Neural cell (in vitro differentiated cells): Measurements from ENCODE around the gene PBX4. TPM values are rescaled to one million over a fixed set of nuclear protein-coding genes. Genes with fewer than 3 reads are reported as not detected.

Experiments
- H2AFZ ChIP-seq: fragments of 200-600, 300-800 bp; sonication (generic), shearing (Covaris generic); 2 replicates; pipeline ENCODE4 v1.6.0; 2014; ENCODE audit warnings: low read depth, mild to moderate bottlenecking, antibody characterized with exemption, low read length, moderate library complexity
- H3F3A ChIP-seq: fragments of 200-600 bp; shearing (Covaris generic); 2 replicates; pipeline ENCODE4 v1.6.1; 2016; ENCODE audit warnings: mild to moderate bottlenecking, moderate library complexity, mixed read lengths, antibody characterized with exemption, low read length; ENCODE audit not compliant: insufficient read depth, poor library complexity, severe bottlenecking
- H3K27ac ChIP-seq: fragments of 200-600, 300-800 bp; sonication (generic), shearing (Covaris generic); 2 replicates; pipeline ENCODE4 v1.5.1; 2014; ENCODE audit warnings: mild to moderate bottlenecking, low read length, moderate library complexity
- H3K27me3 ChIP-seq: fragments of 300-800, 200-600 bp; sonication (generic), shearing (Covaris generic); 2 replicates; pipeline ENCODE4 v1.6.0; 2014; ENCODE audit warnings: mild to moderate bottlenecking, low read depth, low read length, moderate library complexity; ENCODE audit not compliant: insufficient read depth
- H3K36me3 ChIP-seq: fragments of 300-800, 200-600 bp; sonication (generic), shearing (Covaris generic); 2 replicates; pipeline ENCODE4 v1.5.1; 2014; ENCODE audit warnings: mild to moderate bottlenecking, antibody characterized with exemption, low read length, moderate library complexity; ENCODE audit not compliant: insufficient read depth
- H3K4me2 ChIP-seq: fragments of 300-800, 200-600 bp; sonication (generic), shearing (Covaris generic); 2 replicates; pipeline ENCODE4 v1.6.0; 2014; ENCODE audit warnings: mild to moderate bottlenecking, low read length
- H3K4me3 ChIP-seq: fragments of 300-800, 200-600 bp; sonication (generic), shearing (Covaris generic); 2 replicates; pipeline ENCODE4 v1.5.1; 2014; ENCODE audit warnings: mild to moderate bottlenecking, low read length, moderate library complexity
- H3K79me2 ChIP-seq: fragments of 200-600 bp; shearing (Covaris generic); replicated peaks from 2 replicates; pipeline ENCODE4 v1.6.0; 2014; ENCODE audit warnings: mild to moderate bottlenecking, low read length, moderate library complexity; ENCODE audit not compliant: insufficient read depth
- H3K9ac ChIP-seq: fragments of 300-800, 200-600 bp; sonication (generic), shearing (Covaris generic); 2 replicates; pipeline ENCODE4 v1.6.1; 2016; ENCODE audit warnings: mild to moderate bottlenecking, low read length, mixed read lengths
- H3K9me2 ChIP-seq: fragments of 200-600 bp; shearing (Covaris generic); 2 replicates; pipeline ENCODE4 v1.6.1; 2016; ENCODE audit warnings: mild to moderate bottlenecking, low read length, mixed read lengths; ENCODE audit not compliant: insufficient read depth
- H3K9me3 ChIP-seq: fragments of 200-600, 300-800 bp; sonication (generic), shearing (Covaris generic); 2 replicates; pipeline ENCODE4 v1.6.1; 2016; ENCODE audit warnings: mild to moderate bottlenecking, mixed run types, low read length, moderate library complexity, mixed read lengths
- H4K20me1 ChIP-seq: fragments of 200-600 bp; shearing (Covaris generic); 2 replicates; pipeline ENCODE4 v1.6.1; 2016; ENCODE audit warnings: mild to moderate bottlenecking, mixed run types; ENCODE audit not compliant: insufficient read depth
- CTCF ChIP-seq: fragments of 450-650 bp; IDR thresholded peaks from 2 replicates; pipeline ENCODE4 v1.5.1; 2014; ENCODE audit warnings: antibody characterized with exemption, mild to moderate bottlenecking, moderate library complexity; ENCODE audit not compliant: poor library complexity, severe bottlenecking
- EP300 ChIP-seq: fragments of 450-650 bp; conservative IDR thresholded peaks from 2 replicates; pipeline ENCODE4 v1.6.1; 2014; ENCODE audit warnings: antibody characterized with exemption, mild to moderate bottlenecking, moderate library complexity; ENCODE audit not compliant: poor library complexity, severe bottlenecking
- EZH2 ChIP-seq: fragments of 200-600, 300-800 bp; shearing (Covaris generic), sonication (generic); IDR thresholded peaks from 2 replicates; pipeline ENCODE4 v1.6.1; 2014; ENCODE audit warnings: antibody characterized with exemption, low read length, borderline replicate concordance, mild to moderate bottlenecking; ENCODE audit not compliant: insufficient read depth, poor library complexity, severe bottlenecking
- MXI1 ChIP-seq: fragments of 450-650 bp; conservative IDR thresholded peaks from 2 replicates; pipeline ENCODE4 v1.6.1; 2014; ENCODE audit warnings: antibody characterized with exemption, mild to moderate bottlenecking; ENCODE audit not compliant: poor library complexity, severe bottlenecking
- POLR2AphosphoS5 ChIP-seq: IDR thresholded peaks from 2 replicates; pipeline ENCODE4 v1.6.1; 2012
- RAD21 ChIP-seq: fragments of 450-650 bp; conservative IDR thresholded peaks from 2 replicates; pipeline ENCODE4 v1.6.1; 2014; ENCODE audit warnings: antibody characterized with exemption, mild to moderate bottlenecking, moderate library complexity
- REST ChIP-seq: IDR thresholded peaks from 2 replicates; pipeline ENCODE4 v1.6.1; 2012; ENCODE audit warnings: borderline replicate concordance
- SMC3 ChIP-seq: fragments of 450-650 bp; conservative IDR thresholded peaks from 2 replicates; pipeline ENCODE4 v1.6.1; 2014; ENCODE audit warnings: antibody characterized with exemption, mild to moderate bottlenecking, moderate library complexity; ENCODE audit not compliant: poor library complexity
- TAF1 ChIP-seq: IDR thresholded peaks from 2 replicates; pipeline ENCODE4 v1.6.1; 2012; ENCODE audit warnings: low read depth
- polyA plus RNA-seq: library from polyadenylated mRNA; depleted of rRNA; stranded (reverse); fragments of >200 nt; gene quantifications from 2 replicates; pipeline ENCODE4 v1.2.3, GENCODE V29; 2014

PBX4 gene
- polyA plus RNA-seq, 1 donor from 2014 or later, result 7.5 TPM

GRCh38 chr19:19523177-19523576 lies 95.3 kb downstream of the PBX4 start:
- H3K9me2 ChIP-seq, result no peaks in the 10 kb centered on the region
- H4K20me1 ChIP-seq, result no peaks in the 10 kb centered on the region
- no peak overlapping the region for H3K4me2 ChIP-seq
- H3K79me2 ChIP-seq, result peaks cover 13% of the 10 kb centered on the region
- no peak overlapping the region for H3K9ac ChIP-seq
- no peaks in the 10 kb centered on the region for H3K27me3 ChIP-seq
- H3K4me3 ChIP-seq, result no peak overlapping the region
- TF ChIP-seq MXI1 (no peak), CTCF (no peak), EP300 (no peak), EZH2 (no peak), SMC3 (no peak), POLR2AphosphoS5 (no peak), TAF1 (no peak), RAD21 (no peak), REST (no peak)
- H3K9me3 ChIP-seq, result no peaks in the 10 kb centered on the region
- no peak overlapping the region for H3K27ac ChIP-seq
- H2AFZ ChIP-seq, result no peak overlapping the region
- no peaks in the 10 kb centered on the region for H3F3A ChIP-seq
- no peaks in the 10 kb centered on the region for H3K36me3 ChIP-seq

GRCh38 chr19:19520989-19521388 lies 97.5 kb downstream of the PBX4 start:
- peaks cover 34% of the 10 kb centered on the region for H3K79me2 ChIP-seq
- H3K27me3 ChIP-seq, result no peaks in the 10 kb centered on the region
- no peaks in the 10 kb centered on the region for H3K36me3 ChIP-seq
- no peaks in the 10 kb centered on the region for H4K20me1 ChIP-seq
- H3K9me3 ChIP-seq, result no peaks in the 10 kb centered on the region
- H3K4me3 ChIP-seq, result no peak overlapping the region
- no peak overlapping the region for H2AFZ ChIP-seq
- H3F3A ChIP-seq, result no peaks in the 10 kb centered on the region
- H3K27ac ChIP-seq, result no peak overlapping the region
- no peaks in the 10 kb centered on the region for H3K9me2 ChIP-seq
- no peak overlapping the region for H3K4me2 ChIP-seq
- TF ChIP-seq EP300 (no peak), REST (no peak), RAD21 (no peak), TAF1 (no peak), POLR2AphosphoS5 (no peak), SMC3 (no peak), MXI1 (no peak), CTCF (no peak), EZH2 (no peak)
- no peak overlapping the region for H3K9ac ChIP-seq
